Vein endothelial cell (primary cell): ENCODE data around the gene ELSPBP1. TPM values are rescaled to one million over a fixed set of nuclear protein-coding genes. Genes with fewer than 3 reads are reported as not detected.

ENCODE experiments used
- total RNA-seq: library from RNA; depleted of rRNA; stranded (reverse); fragments of >200 nt; gene quantifications from 2 replicates; pipeline ENCODE4 v1.2.3, GENCODE V29; 2012

Gene ELSPBP1
- not detected in 2 replicates for total RNA-seq

GRCh38 chr19:47994209-47994802, at the start of gene ELSPBP1:
Gene ELSPBP1, plus strand, starts transcription at chr19:47994632. Its CDS starts 14,036 bp downstream, at chr19:48008668.

GRCh38 chr19:47992070-47992469, 2.4 kb upstream of the ELSPBP1 start, which contains the start of gene BSPH1:
Gene BSPH1, minus strand, starts transcription at chr19:47992170. Its CDS starts 89 bp downstream, at chr19:47992081.

GRCh38 chr19:48043675-48044258, 49.3 kb downstream of the ELSPBP1 start, which contains the start of gene CABP5:
Gene CABP5, minus strand, starts transcription at chr19:48044079. Its CDS starts 157 bp downstream, at chr19:48043922.

Other genes starting within 250 kb of the ELSPBP1 start
- gene NOP53, start 249.1 kb upstream of the ELSPBP1 start, total RNA-seq, result 67.4 and 97.0 TPM in 2 replicates
- gene SELENOW, start 215.9 kb upstream of the ELSPBP1 start, total RNA-seq, result 342 and 531 TPM in 2 replicates
- gene TPRX1, start 190.1 kb upstream of the ELSPBP1 start, total RNA-seq, result not detected in 2 replicates
- gene CRX, start 172.7 kb upstream of the ELSPBP1 start, total RNA-seq, result not detected in 2 replicates
- not detected in 2 replicates for gene TPRX2, start 135.4 kb upstream of the ELSPBP1 start, total RNA-seq
- gene SULT2A1, start 108.3 kb upstream of the ELSPBP1 start, total RNA-seq, result not detected in 2 replicates
- not detected in 2 replicates for gene BSPH1, start 2.5 kb upstream of the ELSPBP1 start, total RNA-seq
- gene CABP5, start 49.4 kb downstream of the ELSPBP1 start, total RNA-seq, result not detected in 2 replicates
- gene PLA2G4C, start 116.2 kb downstream of the ELSPBP1 start, total RNA-seq, result 56.3 and 62.4 TPM in 2 replicates
- gene LIG1, start 175.7 kb downstream of the ELSPBP1 start, total RNA-seq, result 40.5 and 55.9 TPM in 2 replicates
- 1.9 and 3.3 TPM in 2 replicates for gene ZSWIM9, start 176.0 kb downstream of the ELSPBP1 start, total RNA-seq